ENCODE results near the gene BNIP2.

Gene BNIP2

DNA sequence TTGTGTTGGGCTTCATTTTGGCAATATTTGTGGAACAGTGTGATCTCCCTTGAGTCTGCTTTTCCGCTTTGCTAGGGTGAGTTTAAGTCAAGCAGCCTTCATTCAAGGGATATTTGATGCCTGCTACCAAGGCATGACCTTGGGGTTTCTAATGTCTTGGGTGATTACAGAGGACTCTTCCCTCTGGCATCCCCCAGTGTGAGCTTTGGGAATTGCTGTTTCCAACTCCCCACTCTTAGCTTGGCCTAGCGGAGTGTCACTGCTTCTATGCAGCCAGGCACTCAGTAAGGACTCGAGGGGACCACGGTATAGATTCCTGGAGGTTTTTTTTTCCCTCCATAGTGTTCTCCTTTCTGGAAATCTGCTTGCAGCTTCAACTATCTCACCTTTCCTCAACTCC lies 56.4 kb downstream of the BNIP2 start:
- DNase-seq (ENCODE audit: low read depth), result no peak

GRCh38 chr15:59622289-59622688 lies 66.8 kb downstream of the BNIP2 start:
- no peak for DNase-seq (ENCODE audit: low read depth)

GRCh38 chr15:59618406-59618805 lies 70.7 kb downstream of the BNIP2 start:
- DNase-seq (ENCODE audit: low read depth), result no peak

GRCh38 chr15:59616379-59616778 lies 72.7 kb downstream of the BNIP2 start:
- DNase-seq (ENCODE audit: low read depth), result no peak

GRCh38 chr15:59615661-59616060 lies 73.5 kb downstream of the BNIP2 start:
- DNase-seq (ENCODE audit: low read depth), result no peak

GRCh38 chr15:59614153-59614552 lies 75.0 kb downstream of the BNIP2 start:
- DNase-seq (ENCODE audit: low read depth), result no peak

- no peak for DNase-seq (ENCODE audit: low read depth)
These were observed 77.6 kb downstream of the BNIP2 start, which contains the start of gene GCNT3 for GRCh38 chr15:59611276-59612260. Gene GCNT3 (plus strand): TSS chr15:59611783. CDS start chr15:59618239, 6,456 bp downstream.

GRCh38 chr15:59609730-59610712 lies 79.1 kb downstream of the BNIP2 start:
- DNase-seq (ENCODE audit: low read depth), result no peak
